ENCODE results near the gene PACRG.

DNA sequence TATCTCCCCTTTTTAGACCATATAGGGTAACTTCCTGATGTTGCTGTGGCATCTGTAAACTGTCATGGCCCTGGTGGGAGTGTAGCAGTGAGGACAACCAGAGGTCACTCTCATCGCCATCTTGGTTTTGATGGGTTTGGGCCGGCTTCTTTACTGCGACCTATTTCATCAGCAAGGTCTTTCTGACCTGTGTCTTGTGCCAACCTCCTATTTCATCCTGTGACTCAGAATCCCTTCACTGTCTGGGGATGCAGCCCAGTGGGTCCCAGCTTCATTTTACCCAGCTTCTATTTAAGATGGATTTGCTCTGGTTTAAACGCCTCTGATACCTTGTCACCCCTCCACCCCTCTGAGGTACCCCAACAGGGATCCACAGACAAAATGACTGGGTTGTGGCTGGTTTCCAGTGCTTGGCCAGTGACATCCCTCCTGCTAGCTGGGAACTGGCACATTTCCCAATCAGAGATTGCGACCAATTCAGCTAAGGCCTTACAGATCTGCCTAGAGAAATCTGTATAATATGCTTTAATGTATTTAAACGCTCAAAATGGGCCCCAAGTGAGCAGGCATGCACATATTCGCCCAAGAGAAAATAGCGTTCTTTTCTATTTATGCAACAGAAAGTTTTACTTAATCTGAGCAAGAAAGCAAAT lies 371.2 kb downstream of the PACRG start:
- no peak for TF ChIP-seq CTCF (optimal IDR thresholded peaks at IDR 0.05 in 1 of 3, IDR thresholded peaks at IDR 0.05 in 1 of 3, conservative IDR thresholded peaks at IDR 0.05 in 1 of 3; ENCODE audit: extremely low read depth in 1 of 3, insufficient read depth in 2 of 3, low read length in 3 of 3)
- TF ChIP-seq EZH2 (IDR thresholded peaks at IDR 0.05; ENCODE audit: low read length) = no peak
